HG02943 (cell line): ENCODE data around the gene NDUFV3.
A peak's percentile ranks its signal among the peaks of the same experiment; 100 is the strongest.
"Not testable (repeated sequence)": the region's sequence is repeated elsewhere in the genome, so short reads cannot be mapped to it uniquely, and the experiment has no call there.

Experiments
- ATAC-seq: cut with Tn5 transposase; IDR thresholded peaks from one replicate; pipeline ENCODE4 v1.9.1; 2021; ENCODE audit warnings: mild to moderate bottlenecking, low read depth, moderate library complexity; ENCODE audit not compliant: unreplicated experiment

The NDUFV3 gene

DNA sequence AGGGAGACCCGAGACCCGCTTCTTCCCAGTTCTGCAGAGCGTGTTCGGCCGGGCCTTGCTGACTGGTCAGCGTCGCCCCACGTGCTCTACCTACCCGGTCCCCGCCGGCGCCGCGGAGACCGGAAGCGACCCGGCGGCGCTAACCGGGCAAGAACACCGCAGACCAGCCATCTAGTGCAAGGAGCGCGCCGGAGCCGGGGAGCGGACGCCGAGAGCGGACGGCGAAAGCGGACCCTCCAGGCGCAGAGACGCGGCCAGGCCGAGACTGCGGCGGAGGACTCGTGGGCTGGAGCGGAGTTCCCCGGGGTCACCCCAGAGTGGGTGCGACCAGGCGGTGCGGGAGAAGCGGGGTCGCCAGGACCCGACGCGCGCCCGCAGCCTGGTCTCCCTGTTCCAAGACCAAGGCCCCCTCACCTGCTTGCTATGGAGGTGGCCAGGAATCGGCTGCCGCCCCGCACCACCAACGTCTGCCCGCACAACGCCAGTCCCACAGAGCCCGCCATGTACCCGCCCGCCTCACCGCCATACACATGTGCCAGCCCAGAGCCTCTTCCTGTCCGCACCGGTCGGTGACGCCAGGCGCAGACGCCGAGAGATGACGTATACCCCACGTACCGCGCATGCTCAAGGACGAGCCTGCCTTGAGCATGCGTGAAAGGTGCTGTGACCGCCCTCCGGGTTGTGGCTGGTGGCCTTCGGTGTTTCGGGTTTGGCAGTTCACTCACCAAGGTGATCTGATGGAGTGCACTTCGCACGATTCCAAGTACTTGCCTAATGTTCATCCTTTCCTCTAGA is 13.9 kb upstream of the NDUFV3 start, which contains the start of gene WDR4:
TSS of gene WDR4 (minus strand) at position 547 of the 795 bp plus-strand sequence. CDS start at position 503, 44 bp downstream.
- ATAC-seq, result peak; percentile 82

DNA sequence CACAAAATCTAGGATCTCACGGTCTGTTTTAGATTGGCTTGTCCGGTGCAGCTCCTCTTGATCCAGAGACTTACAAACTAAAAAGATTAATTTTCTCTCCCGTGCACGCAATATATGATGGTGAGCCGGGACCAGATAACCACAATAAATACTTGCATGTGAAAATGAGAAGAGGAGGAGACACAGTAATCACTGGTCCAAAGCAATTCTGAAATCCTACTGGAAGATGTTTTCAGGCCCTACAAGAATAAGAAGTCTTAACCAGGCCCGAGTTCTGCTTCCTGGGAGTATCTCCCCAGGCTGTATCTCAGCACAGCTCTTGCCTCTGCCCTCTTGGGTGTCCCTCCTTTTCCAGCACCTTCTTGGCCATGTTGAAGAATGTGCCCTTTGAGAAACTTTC is 12.8 kb upstream of the NDUFV3 start:
- ATAC-seq, result no peak

DNA sequence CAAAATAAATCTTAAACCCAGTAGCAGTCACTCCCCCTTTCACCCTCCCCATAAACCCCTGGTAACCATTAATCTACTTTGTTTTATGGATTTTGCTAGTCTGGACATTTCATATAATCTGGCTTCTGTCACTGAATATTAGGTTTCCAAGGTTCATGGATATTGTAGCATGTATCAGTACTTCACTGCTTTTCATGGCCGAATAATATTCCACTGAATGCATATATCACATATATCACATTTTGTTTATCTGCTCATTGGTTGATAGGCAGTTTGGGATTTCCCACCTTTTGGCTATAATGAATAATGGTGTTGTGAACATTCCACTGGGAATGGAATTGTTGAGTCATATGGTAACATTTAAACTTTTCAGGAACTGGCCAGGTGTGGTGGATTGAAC is 9.2 kb upstream of the NDUFV3 start:
- ATAC-seq, result no peak

DNA sequence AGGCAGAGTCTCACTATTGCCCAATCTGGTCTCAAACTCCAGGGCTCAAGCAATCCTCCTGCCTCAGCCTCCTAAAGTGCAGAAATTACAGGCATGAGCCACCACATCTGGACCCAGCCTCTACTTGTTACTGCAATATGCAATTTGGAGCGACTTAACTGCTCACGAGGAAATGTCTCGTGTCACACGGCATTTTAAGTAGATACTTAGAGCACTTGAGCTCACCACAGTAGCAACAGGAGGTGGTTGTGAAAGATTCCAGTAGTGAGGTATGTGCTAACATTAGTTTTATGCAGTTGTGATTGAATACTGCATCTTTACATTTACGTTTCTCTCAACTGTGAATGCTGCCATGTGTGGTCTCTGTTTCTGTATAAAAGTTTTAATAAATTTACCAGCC is 5.8 kb upstream of the NDUFV3 start:
- ATAC-seq, result no peak

DNA sequence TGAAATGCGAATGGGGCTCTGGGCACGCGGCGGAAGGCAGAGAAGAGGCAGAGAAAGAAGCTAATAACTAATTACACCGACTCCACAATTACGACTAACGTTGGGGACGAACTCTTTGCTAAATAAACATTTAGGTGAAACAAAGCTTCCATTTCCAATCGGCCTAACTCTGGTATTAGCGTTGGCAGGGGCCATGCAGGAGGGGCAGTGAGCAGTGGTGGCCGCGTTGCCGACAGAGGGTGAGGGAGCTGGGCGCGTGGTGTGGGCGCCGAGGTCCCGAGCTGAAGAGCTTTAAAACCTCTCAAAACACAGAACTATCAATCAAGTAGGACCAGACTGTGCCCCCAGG is 553 bp upstream of the NDUFV3 start:
- ATAC-seq, result peak; percentile 22

DNA sequence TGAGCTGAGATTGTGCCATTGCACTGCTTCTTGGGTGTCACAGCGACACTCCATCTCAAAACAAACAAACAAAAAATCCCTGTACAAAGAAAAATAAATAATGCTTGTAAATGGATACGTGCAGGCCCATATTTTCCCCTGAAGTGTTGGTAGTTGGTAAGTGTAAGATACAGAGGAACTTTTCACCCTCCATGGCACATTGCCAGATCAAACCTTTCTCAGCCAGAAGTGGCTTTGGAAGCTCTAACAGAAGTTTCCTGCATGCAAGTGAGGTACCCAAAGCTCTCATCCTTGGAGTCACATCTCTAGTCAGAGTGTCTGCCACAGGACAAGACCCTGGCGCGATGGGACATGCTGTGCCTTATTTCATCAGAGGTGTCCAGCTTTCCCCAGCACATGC is 7.3 kb downstream of the NDUFV3 start:
- no peak for ATAC-seq

DNA sequence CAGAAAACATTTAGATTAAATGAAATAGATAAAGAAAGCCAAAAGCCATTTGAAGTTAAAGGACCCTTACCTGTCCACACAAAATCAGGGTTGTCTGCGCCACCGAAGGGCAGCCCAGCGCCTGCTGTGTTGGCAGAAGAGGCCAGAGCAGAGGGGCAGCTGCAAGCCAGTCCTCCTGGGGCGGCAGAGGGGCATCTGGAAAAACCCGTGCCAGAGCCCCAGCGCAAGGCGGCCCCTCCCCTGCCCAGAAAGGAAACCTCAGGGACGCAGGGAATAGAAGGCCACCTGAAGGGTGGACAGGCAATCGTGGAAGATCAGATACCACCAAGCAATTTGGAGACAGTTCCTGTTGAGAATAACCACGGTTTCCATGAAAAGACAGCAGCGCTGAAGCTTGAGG is 10.7 kb downstream of the NDUFV3 start:
- no peak for ATAC-seq

DNA sequence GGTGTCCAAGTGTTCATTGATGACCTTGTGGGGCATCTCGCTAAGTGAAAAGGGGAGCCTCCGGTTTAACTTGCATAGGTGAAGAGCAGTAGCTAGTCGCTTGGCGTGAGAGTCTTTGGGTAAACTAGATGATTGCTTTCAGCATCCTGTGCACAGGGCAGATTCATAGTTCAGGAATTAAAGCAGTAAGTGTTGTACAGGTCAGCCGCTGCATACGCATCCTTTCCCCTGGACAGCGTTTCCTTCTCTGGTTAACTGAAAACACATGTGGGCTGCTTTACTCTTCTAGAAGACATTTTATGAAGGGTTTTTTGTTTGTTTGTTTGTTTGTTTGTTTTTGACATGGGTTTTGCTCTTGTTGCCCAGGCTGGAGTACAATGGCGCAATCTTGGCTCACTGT is 12.1 kb downstream of the NDUFV3 start:
- no peak for ATAC-seq

DNA sequence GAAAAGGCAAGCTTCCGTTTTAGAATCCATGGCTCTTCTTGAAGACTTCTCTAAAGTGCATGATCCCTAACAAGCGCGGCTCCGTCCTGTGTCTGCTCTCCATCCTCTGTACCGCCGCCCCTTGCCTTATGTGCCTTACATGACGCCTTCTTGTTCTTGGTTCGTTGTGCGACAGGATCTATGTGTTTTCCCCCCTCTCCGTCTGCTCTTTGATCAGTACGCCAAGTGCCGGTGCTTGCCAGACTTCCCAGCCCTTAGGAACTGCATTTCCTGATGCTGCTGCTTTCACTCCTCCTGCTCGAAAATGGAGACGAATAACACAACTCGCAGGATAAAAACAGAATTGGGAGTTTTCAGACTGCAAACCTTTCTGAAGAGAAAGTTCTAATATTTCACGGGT is 13.1 kb downstream of the NDUFV3 start:
- ATAC-seq, result no peak

DNA sequence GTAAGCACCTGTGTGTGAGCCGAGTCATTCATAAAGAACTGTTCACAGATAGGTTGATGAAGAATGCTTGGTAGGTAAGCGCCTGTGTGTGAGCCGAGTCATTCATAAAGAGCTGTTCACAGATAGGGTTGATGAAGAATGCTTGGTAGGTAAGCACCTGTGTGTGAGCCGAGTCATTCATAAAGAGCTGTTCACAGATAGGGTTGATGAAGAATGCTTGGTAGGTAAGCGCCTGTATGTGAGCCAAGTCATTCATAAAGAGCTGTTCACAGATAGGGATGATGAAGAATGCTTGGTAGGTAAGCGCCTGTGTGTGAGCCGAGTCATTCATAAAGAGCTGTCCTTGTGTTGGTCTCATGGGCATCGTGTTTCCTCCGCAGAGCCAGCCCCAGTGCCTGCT is 15.4 kb downstream of the NDUFV3 start:
- ATAC-seq, result not testable (repeated sequence)

DNA sequence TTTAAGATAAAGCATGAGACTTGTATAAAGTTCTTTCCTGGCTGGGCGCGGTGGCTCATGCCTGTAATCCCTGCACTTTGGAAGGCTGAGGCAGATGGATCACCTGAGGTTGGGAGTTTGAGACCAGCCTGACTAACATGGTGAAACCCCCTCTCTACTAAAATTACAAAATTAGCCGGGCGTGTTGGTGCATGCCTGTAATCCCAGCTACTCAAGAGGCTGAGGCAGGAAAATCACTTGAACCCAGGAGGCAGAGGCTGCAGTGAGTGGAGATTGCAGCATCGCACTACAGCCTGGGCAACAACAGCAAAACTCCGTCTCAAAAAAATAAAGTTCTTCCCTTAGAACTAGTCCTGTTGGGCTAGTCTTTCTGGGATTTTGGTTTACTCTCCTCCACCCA is 18.8 kb downstream of the NDUFV3 start:
- not testable (repeated sequence) for ATAC-seq

DNA sequence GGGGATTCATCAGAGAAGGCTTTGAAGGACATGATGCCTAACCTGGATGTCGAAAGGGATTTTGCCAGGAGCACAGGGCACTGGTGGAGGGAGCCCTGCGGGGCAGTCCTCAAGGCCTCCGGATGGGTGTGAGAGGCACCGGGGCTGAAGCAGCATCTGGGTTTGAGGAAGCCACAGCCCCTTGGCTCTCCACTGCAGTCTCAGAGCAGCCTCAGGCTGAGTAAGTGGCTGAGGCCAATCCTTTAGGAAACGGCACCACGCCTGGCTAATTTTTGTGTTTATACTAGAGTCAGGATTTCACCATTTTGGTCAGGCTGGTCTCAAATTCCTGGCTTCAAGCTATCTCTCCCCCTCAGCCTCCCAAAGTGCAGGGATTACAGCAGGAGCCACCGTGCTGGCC is 20.4 kb downstream of the NDUFV3 start:
- ATAC-seq, result no peak

DNA sequence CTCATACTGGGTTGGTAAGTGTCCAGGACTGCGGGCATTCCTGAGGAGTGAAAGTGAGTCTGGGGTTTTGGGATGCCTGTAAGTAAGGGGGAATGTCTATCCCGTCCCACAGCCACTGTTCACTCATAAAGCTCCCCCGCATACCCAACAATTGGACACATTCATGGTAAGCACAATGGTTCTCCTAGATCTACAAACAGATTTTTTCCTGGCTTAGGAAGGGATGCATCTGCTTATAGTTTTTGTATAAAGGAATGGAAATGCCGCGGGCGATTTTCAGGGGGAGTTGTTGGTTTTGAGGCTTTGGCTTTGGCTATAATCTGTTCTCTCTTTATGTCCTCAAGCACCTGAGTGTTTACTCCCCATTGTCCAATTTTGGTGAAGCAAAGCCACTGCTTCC is 25.2 kb downstream of the NDUFV3 start:
- ATAC-seq, result no peak

DNA sequence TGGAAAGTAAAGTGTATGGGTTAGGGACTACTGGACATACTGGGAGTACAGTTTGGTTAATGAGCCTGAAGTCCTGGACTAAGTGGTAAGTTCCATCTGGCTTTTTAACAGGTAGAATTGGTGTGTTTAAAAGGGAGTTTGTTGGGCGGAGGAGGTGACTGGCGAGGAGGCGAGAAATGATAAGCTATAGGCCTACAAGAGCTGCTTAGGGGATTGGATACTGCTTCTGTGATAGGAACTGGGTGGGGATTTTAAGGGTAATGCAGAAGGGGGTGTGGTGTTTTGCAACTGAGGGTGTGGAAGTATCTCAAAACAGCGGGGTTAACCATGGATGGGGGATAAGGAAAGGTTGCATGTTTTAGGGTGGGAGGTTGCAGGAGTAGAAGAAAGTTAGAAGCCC is 28.8 kb downstream of the NDUFV3 start:
- no peak for ATAC-seq

DNA sequence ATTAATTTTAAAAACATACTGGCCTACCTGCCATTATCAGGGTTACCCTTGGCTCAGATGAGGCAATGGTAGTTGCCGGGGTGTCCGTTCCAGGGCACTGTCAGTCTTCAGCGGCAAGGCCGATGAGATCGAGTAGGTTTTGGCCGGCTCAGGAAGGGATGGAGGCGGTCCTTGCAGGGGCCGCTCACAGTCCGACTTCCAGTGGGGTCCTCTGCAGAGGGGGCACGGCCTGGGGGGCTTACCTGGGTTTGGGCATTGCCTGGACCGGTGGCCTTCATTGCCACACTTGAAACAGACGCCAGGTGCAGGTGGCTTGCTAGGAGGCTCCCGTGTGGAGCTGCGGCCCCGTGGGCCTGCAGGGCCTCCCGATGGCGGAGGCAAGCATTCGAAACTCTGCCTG is 29.8 kb downstream of the NDUFV3 start:
- ATAC-seq, result no peak

DNA sequence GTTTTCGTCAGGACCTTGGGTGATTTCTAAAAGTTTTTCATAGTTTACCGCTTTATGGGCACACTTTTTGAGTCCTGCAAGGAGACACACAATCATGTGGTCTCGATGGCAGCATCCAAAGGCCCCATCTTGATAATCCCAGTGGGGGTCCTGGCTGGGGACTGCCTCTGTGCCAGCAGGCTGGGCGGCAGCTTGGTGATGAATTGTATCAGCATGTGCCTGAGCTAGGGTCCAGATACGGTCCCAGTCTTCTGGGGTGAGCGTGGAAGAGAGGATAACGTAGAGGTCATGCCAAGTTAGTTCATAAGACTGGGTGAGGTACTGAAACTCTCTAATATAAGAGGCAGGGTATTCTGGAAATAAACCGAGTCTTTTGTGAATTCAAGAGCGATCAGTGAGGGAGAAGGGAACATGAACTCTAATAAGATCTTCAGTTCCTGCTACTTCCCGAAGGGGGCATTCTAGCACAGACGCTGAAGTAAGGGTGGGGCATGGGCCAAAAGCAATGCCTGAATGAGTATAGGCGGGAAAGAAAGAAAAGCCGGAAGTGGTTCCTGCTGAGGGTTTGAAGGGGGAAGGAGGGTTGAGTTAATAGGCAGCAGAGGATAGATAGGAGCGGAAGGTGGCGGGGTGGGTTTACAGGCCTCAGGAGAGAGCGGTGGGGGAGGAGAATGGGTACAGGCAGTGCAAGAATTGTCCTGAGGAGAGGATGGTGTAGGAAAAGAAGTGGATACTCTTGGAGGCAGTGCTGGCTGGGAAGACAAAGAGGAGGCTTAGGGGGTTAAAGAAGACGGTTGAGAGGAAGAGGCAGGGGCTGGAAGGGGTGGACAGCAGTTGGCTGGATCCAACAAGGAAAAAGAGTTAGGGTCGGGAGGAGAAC is 30.7 kb downstream of the NDUFV3 start:
- peak; percentile 74 for ATAC-seq

DNA sequence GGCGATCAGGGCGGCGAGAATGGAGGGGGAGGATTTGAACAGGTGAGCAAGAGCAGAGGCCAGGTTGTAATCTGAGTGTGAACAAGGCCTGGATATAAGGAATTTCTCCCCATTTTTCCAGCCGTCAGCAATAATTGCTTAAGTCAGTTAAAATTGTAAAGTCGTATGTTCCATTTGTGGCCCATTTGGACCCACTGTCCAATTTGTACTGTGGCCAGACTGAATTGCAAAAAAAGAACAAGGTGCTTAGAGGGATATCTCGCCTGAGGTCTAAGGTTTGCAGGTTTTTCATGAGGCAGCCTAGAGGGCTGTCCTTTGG is 31.3 kb downstream of the NDUFV3 start:
- ATAC-seq, result no peak

DNA sequence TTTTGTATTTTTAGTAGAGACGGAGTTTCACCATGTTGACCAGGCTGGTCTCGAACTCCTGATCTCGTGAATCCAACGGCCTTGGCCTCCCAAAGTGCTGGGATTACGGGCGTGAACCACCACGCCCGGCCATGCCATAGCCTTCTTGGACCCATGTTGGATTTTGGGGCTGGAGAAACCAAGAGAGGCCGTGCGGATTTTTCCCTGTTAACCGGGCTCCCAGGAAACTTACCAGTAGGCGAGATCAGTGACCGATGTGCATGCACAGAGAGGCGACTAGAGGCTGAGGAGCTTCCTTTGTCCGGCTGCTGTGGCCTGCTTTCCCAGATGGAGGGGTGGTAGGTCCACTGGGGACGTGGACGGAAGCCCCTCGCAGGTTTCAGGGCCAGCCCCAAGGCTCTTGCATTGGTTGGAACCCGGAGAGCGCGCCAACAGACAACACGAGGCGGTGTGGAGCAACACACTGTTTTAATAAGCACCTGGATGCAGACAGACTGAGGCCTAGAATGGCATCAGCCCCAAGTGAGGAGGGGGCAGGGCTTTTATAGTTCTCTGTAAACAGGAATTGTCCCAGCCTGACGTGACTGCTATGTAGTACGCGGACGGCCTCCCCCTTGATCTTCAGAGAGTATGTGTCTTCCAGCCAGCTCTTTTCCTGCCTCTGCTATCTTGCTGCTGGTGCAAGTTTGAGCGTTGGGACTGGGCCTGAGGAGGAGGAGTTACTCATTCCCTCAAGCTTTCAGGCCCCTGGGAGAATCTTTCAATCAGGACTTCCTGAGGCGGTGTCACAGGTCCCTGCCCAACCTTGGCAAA is 32.2 kb downstream of the NDUFV3 start, which contains the start of gene ERVH48-1:
TSS of gene ERVH48-1 (minus strand) at position 517 of the 813 bp plus-strand sequence. CDS start 6,624 bp downstream, outside the sequence.
- no peak for ATAC-seq

DNA sequence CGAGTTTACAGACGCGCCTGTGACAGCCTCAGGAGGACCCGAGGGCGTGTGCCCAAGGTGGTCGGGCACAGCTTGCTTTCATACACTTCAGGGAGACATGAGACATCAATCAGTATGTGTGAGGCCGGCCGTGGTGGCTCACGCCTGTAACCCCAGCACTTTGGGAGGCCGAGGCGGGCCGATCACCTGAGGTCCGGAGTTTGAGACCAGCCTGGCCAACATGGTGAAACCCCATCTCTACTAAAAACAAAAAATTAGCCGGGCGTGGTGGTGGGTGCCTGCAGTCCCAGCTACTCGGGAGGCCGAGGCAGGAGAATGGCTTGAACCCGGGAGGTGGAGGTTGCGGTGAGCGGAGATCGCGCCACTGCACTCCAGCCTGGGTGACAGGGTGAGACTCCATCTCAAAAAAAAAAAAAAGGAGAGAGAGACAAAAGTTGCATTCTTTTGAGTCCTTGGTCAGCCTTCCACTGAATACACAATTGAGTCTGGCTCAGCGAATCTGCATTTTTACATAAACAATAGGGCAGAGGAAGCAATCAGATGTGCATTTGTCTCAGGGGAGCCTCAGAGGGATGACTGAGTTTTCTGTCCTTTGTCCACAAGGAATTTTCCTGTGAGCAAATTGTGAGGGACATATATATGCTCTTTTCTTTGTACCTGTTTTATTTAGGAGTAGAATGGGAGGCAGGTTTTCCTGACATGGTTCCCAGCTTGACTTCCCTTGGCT is 34.5 kb downstream of the NDUFV3 start:
- not testable (repeated sequence) for ATAC-seq

DNA sequence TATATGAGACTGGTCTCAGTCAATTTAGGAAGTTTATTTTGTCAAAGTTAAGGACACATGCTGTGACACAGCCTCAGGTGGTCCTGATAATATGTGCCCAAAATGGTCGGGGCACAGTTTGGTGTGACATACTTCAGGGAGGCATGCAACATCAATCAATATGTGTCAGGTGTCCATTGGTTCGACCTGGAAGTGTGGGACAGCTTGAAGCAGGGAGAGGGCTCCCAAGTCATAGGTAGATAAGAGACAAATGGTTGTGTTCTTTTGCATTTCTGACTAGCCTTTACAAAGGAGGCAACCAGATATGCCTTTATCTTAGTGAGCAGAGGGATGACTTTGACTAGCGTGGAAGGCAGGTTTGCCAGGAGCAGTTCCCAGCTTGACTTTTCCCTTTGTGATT is 36.9 kb downstream of the NDUFV3 start:
- no peak for ATAC-seq
